ENCODE results near the gene GABRB2.

GABRB2 gene

DNA sequence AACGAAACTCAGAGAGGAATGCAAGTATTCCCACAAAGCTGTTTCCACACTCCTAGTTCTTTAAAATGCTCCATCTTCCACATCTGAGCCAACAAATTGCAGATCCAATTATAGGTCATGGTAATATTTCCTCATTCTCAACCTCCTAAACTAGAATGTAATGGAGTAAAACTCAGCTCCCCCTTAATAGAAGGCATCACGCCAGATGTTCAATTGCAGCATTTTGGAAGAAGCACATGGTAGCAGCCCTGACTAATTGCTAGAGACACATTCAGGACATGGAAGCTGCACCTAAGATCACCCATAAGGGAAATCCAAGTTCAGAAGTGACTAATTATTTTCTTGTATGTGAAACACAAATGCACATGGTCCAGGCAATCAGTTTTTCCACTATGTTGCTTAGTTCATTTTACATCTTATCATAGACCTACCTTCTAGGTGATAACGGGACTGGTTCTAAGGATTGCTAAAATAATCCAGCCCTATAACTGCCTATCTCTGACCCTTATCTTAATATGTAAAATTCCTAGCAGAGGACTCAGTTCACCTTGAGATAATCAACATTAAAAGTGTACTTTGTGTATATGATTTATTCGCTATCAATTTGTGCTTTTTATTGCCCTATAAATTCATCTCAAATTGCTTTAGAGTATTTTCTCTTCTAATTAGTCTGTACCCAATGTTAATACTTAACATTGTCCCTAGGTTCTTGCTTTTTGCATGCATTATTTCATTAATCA is 75.1 kb downstream of the GABRB2 start:
- no peak for DNase-seq (ENCODE audit: low read depth)

DNA sequence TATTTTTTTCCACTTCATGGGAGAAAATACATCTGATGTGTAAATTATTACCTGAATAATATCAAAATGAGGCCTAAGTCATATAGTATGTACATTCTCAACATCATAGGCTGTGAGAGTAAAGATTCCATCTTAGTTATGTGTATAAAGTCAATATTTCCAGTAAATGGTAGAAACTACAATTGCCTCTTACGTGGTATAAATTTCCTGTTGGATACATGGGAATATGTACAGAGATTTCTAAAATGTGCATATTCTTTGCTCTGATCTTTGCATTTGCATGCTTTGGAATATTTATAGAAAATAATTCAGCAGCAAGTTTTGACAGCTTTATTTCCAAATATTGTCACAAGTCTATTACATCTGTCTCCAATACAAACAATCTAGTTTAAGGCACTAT is 78.8 kb downstream of the GABRB2 start:
- DNase-seq (ENCODE audit: low read depth) = no peak

DNA sequence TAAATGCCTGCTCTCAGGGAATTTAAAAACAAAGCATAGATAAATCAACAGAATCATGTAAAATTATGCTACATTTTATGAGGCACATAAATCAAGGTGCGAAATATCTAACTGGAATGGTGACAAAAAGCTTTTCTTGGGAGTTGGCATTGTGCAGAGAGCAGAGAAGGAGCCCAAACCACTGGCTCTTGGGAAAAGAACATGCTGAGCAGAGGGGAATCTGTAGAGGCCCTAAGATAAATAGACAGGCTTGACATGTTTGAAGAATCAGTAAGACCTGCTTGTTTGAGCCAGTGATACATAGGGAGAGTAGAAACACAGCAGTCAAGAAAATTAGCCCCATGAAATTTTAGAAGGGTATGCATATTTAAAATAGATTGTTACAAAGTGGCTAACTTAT is 85.8 kb downstream of the GABRB2 start:
- no peak for DNase-seq (ENCODE audit: low read depth)

DNA sequence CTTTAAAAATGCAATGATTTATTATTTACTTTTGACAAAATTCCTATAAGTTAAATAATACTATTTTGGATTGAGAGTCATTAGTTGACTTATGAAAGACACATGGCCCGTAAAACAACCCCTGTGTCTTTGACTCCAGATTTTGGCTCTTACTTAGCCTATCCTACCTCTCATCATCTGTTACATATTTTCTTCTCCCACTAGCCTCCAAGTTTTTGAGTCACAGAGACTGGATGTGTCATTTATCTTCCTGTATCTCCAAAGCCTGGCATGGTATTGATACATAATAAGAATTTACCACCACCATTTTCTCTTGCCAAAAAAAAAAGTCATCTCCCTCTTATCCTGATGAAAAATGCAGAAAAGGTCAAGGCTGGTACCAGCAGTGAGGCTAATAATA is 99.9 kb downstream of the GABRB2 start:
- no peak for DNase-seq (ENCODE audit: low read depth)

DNA sequence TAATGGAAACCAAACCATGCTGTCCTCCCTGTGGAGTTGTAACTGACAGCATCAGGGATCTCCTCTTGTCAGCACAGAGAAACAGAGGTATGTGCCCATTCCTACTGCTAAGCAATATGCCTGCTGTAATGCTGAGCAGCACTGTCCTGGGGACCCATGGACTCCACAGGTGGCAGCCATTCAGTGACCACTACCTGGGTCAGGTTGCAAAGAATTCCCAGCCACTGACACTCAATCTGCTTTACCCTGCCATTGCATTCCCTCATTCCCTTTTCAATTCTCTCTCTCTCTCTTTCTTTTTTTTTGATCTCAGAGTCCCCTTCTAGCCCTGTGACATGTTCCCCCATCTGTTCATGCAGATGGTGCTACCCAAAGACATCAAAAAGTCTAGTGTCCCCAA is 104.1 kb downstream of the GABRB2 start:
- no peak for DNase-seq (ENCODE audit: low read depth)

DNA sequence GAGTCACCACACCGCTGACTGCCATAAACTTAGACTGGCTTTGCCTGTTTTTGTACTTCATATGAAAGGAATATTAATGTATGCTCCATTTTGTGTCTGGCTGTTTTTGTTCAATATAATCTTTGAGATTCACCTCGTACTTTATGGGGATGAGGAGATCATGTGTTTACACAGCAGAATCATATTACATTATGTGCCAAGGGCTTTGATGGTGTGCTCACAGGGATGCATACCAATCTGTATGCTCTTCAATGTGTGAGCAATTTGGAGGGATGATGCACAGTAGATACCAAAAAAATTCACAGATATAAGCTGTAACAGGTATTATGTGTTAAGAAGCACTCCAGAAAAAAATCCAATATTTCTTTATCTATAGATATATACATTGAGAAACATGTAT is 113.7 kb downstream of the GABRB2 start:
- DNase-seq (ENCODE audit: low read depth) = no peak

DNA sequence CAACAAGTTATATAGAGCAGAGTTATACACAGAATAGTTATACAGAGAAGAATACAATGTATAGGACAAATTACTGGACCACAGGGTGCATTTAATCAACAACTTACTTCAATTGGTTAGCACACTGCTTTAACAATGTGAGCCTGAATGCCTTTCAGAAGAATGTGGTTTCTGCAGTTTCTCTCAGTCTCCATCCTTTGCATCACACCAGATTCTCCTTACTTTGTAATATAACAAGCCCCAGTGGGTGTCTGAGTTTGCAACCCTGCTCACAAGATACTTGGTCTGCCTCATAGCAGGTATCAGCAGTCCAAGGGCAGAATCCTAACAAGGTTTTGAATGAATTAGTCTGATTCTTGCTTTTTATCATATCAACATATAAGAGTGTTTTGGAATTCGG is 114.6 kb downstream of the GABRB2 start:
- no peak for DNase-seq (ENCODE audit: low read depth)

DNA sequence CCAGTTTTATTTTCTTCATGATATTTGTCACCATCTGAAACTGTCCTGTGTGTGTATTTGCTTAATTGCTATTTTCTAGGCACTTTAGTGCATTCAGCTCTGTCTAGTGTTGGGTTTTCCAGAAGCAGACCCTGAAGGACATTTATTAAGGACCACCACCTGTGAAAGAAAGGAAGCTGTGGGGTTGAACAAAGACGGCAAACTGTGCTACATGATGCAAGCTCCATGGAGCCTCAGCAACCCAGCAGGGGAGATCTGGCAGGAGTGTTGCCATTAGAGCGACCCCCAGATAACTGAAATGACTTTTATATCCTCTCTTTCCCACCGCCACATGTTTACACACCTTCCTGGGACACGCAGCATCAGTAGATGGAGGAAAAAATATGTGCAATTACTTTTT is 125.5 kb downstream of the GABRB2 start:
- no peak for DNase-seq (ENCODE audit: low read depth)

DNA sequence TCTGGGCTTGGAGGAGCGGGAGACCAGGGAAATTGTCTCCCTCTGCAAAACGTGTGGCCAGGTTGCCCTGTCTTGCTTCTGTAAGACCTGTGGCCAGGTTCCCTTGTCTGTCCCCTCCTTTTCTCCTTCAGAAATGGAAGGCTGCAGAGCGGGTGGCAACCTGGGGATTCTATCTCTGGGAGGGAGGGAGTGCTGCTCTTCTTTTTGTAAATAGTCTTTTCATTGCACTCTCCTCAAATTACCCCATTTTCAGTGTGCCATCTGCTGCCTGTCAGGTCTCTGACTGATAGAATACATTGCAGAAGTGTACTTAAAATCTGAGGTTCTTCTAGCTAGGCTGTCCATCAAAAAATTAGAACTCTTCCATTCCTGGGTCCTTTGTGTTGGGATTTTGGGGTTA is 126.0 kb downstream of the GABRB2 start:
- no peak for DNase-seq (ENCODE audit: low read depth)

DNA sequence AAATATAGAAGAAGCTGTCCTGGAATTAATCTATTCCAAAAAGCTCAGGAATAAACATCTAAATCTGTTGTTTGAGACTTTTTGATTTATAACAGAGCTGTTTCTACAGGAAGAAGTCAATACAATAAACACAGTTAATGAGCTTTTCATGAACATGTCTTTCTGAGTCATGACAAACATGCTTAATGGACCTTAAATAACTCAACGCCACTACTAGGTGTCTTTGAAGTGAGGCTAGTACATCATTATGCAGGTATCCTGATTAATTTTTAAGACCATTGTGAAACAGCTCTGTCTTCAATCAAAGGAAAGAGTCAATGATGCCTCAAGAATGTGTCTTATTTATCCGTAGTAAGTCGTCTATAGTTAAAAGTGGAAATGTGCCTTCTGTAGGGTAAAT is 131.6 kb downstream of the GABRB2 start:
- no peak for DNase-seq (ENCODE audit: low read depth)

DNA sequence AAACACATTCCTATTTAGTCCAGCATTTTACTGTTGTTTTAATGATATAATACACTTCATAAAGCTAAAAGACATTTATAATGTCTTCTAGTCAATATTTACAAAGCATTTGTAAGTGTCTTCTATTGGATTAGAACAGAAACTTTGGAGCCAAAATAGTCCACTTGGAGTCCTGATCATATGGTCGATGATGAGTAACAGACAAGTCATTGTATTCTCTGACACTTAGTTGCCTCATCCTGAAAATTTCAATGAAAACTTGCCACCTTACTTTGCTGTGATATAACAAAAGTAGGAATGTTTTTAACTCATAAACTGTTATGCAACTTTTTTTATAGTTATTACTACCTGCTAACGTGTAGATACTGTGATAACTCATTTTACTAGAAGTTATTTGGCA is 132.5 kb downstream of the GABRB2 start:
- no peak for DNase-seq (ENCODE audit: low read depth)

DNA sequence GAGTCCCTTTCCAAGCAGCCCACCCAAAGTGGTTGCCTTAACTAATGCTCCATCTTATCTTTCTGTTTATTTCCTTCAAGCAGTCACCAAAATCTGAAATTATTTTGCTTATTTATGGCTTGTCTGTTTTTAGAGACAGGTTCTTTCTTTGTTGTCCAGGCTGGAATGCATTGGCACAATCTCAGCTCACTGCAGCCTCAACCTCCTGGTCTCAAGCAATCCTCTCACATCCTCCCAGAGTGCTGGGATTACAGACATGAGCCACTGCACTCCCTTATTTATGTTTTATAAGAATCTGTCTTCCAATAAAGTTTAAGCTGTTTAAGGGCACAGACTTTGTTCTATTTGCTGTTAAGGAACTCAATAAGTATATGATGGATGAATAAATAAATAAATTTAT is 133.7 kb downstream of the GABRB2 start:
- DNase-seq (ENCODE audit: low read depth) = no peak

DNA sequence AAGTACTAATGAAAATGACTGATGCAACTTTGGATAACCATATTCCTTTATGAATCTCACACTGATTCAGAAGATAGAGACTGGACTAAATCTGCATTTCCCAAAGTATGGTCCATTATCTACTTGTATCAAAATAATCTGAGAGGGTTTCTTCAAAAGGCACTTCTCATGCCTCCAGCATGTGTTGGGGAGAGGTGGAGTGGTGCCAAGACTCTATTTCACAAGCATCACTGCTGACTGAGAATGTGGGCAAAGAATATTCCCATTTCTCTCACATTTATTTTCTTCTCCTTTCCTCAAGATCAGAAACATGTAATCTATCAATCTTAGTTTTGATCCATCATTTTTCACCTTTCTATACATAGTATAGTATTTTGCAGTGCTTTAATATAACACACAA is 135.4 kb downstream of the GABRB2 start:
- no peak for DNase-seq (ENCODE audit: low read depth)

DNA sequence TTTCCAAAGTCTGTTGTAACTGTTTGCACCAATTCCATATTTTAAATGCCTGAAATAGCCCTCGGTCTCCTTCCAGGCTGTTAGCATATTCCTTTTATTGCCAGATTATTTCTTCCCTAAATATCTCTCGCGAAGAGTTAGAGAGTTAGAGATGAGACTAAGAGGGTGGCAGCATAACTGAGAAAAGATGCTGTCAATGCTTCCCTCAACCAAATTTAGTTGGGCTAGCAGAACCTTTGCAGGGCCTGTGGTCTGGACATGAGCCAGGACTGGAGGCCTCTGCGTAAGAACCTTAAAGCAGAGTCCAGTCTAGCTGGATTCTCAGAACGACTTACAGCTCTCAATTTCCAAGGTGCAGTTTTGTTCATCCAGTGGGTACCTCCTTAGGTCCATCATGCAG is 135.9 kb downstream of the GABRB2 start:
- no peak for DNase-seq (ENCODE audit: low read depth)

DNA sequence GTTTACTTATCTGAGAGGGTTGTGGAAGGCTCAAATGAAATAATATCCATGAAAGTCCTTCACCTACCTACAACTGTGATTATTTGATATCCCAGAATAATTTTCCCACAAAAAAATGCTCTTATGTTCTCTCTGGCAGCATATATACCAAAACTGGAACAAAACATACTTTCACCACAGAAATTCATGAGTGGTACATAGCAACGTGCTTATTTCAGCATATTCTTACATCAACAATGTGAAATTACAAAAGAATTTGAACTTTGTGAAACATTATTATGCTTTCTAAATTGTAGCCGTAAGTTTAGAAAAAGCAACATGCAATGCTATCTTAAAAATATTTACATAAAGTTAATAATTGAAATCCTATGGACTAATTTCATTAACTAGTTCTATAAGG is 137.1 kb downstream of the GABRB2 start:
- no peak for DNase-seq (ENCODE audit: low read depth)

DNA sequence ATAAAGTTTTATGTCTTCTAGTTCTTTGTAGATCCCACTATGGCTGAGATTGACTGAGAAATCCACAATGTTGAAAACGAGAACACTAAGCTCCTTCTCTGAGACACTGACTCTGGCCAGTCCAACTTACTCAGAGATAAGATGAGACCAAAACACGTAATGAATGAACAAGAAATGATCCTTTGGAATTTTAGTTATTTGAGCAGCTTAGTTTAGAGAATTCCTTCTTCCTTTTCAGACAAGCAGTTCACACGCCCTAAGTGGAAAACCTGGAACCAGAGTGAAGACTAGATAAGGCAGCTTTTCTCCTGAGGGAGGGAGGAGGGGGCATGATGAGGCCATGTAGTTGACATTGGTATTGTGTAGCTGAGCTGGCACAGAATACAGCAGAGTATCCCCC is 139.6 kb downstream of the GABRB2 start:
- no peak for DNase-seq (ENCODE audit: low read depth)

DNA sequence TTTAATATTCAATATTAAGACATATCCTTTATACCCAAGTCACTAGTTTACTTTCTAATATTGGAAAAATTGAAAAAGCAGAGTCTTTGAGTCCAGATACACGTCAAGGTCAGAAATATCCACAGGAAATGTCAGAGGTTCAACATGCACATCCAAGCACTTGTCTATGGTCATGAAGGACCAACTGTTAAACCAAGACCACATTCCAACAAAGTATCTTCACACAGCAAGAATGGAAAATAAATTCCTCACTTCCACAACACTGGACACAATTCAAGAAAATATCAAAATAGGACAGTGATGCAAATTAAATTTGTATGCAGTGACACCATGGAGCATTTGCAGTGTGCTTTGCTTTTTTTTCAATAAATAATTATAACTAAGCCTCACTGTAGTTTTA is 142.5 kb downstream of the GABRB2 start:
- DNase-seq (ENCODE audit: low read depth) = no peak

DNA sequence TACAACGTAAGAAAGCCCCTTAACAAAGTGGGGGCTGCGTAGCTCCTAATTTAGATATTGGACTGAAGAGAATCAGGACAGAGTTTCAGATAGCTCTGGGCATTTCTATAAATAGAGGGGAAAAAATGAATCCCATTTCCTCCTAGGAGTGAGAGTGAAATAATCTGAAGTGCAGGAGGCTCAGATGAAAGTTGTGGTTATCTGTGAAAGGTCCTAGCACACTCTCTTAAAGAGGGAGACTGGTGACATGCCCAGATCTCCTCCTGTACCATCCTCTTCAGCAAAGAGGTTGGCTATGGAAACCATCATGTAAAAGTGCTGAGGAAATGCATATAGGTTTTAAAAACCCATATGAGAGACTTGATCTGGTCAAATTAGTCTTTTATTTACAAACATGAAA is 143.4 kb downstream of the GABRB2 start:
- DNase-seq (ENCODE audit: low read depth) = no peak

DNA sequence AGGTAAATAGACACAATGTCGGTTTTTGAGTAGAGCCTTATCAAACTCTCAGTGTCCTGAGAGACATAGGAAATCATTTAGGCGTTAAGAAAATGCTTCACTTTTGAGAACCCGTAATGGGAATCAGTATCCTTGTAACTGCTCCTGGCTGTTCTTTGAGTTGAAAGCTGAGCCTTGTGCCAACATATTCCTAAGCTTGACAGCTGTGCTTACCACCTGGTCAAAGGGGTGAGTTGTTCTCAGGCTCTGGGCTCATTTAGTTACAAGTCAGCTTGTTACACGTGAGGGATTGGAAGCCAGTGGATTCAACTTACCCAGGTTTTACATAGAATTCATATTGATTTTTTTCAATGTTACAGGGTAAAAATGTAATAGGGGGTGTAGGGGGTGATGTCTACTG is 145.9 kb downstream of the GABRB2 start:
- no peak for DNase-seq (ENCODE audit: low read depth)

DNA sequence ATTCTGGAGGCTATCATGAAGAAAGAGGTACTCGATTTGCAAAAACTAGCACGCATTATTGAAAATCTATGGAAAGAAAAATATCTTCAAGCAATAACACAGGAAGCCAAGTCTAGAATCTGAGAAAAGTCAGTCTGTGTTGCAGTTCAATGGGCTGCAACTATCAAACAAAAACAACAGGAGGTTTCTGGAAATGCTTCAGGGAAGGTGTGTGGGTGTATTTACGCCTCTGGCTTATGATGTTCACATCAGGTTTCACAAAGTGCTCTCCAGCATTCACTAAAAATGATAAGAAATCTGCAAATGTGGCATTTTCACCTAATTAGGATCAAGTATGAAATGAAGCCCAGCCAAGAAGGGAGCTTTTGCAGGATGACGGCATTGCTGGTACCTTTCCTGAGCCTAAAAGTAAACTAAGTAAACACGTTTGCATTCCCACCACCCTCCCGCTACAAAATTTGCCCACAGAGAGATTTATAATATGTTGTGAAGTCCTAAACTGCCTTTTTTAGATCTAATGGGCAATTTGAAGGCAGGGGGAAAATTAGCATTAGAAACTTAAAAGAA is 146.4 kb downstream of the GABRB2 start:
- DNase-seq (ENCODE audit: low read depth) = no peak

DNA sequence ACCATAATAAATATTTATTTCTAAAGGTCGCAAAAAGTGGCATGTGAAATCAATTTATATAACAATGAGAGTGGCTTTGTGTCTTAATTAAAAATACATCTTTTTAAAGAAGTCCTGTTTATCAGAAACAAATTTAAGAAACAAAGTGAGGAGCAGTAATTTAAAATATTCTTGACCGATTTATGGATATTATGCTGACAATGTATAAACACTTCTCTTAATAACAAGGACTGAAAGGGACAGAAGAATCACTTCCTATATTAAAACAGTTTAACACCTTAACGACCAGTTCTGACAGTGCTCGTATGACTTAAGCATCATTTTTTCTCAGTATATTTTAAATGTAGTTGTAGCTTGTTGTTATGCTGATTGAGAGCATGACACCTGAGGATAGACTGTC is 149.1 kb downstream of the GABRB2 start:
- no peak for DNase-seq (ENCODE audit: low read depth)

DNA sequence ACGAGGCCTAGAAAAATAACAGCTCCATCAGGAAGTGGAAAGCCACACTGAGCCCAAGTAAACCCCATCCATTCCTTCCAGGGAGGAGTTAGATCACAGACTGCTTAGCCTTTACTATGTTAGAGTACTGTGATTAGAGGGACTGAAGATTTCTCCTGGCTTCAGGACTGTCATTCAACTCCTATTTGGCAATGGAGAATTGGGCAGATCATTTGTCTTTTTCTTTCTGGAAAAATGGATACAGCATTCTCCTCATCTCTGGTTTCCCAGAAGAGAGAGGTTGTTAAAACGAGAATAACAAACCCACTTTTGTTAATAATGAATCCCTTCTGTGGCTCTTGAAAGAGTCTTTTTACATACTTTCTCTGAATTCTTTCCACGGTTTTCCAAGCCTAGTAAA is 150.4 kb downstream of the GABRB2 start:
- DNase-seq (ENCODE audit: low read depth) = no peak

DNA sequence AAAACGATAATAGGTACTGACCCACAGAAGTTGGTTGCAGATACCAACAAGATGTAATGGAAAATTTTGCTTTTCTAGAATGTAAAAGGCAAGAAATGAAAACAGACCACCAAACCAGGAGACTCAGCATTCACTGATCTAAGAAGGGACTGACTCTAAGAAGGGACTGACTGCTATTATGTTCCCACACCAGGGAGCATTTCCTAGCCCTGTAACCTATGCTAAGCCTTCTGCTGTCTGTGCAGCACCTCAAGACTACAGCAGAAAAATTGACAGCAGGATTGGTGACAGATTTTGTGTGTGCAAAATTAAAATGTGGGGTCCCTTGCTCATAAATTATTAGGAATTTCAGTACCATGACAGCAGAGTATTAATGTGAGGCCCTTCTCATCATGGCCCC is 154.8 kb downstream of the GABRB2 start:
- no peak for DNase-seq (ENCODE audit: low read depth)

DNA sequence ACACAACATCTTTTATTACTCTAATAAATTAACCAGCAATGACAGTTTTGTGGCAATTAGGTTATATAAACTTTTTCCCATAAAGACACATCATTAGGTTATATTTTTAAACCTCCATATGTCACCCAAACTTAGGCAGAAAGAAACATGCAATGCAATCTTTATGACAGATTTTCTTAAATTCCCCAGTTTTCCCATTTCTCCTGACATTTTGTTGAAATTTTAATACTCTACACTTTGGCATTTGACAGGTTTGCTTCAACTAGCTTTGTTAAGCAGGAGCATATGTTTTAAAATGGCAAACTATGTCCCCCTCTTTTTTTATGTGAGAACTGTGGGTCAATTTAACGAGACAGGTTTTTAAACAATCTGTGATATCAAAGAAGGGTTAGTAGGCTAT is 155.5 kb downstream of the GABRB2 start:
- no peak for DNase-seq (ENCODE audit: low read depth)

Data from activated gamma-delta T cell treated with anti-CD3 and anti-CD28 coated beads, Interleukin-2, amount 50 U/mL, for 16 hours (primary cell).